HCT116 (cell line): ENCODE results near the gene NELL1. TPM values are rescaled to one million over a fixed set of nuclear protein-coding genes. Genes with fewer than 3 reads are reported as not detected.

ENCODE experiments used
- ATAC-seq: fragments of 200-7000 bp; cut with Tn5 transposase; 2 replicates; pipeline ENCODE4 v1.9.1; 2020; ENCODE audit warnings: mild to moderate bottlenecking, moderate library complexity
- BruUV-seq: library from RNA; stranded (reverse); fragments of 400-500 nt; replicated peaks from 2 replicates; lab custom pipeline; 2021; lab: Mats Ljungman, UMichigan
- CTCF ChIA-PET: fragments of 300-600 bp; sonication (Branson Sonifier 250); formaldehyde crosslinking; loops from one replicate; lab custom pipeline; 2021; ENCODE audit warnings: antibody characterized with exemption; lab: Charles Lee
- POLR2A ChIA-PET: fragments of 300-600, 350-600 bp; sonication (Branson Sonifier 250); formaldehyde crosslinking; loops from one replicate; lab custom pipeline; 2021; ENCODE audit warnings: antibody characterized with exemption; lab: Charles Lee
- RAD21 ChIA-PET, 2 experiments: fragments of 300-600 bp; sonication (Branson Sonifier 250); formaldehyde crosslinking; loops; one replicate each; lab custom pipeline; 2023; ENCODE audit warnings: low total read pairs in 2 of 2; ENCODE audit not compliant: uncharacterized antibody in 2 of 2, unreplicated experiment in 2 of 2, low non-redundant PET in 1 of 2; lab: Charles Lee
- DNase-seq: peaks from one replicate; pipeline ENCODE4 v3.0.0-alpha.2; 2010; ENCODE audit warnings: low read depth, low spot score
- H2AFZ ChIP-seq: fragments of 200-600 bp; shearing (Covaris generic), sonication (generic); 2 replicates; pipeline ENCODE4 v1.6.1; 2017; ENCODE audit warnings: low read depth, mixed run types, mixed read lengths, antibody characterized with exemption, low read length; ENCODE audit not compliant: poor library complexity, severe bottlenecking
- H3K27ac ChIP-seq: 2 replicates; pipeline ENCODE4 v1.5.1; 2012; ENCODE audit warnings: low read depth, low read length
- H3K27me3 ChIP-seq: fragments of 200-600 bp; sonication (generic); 2 replicates; pipeline ENCODE4 v1.6.1; 2016; ENCODE audit warnings: mixed run types, low read length, mixed read lengths; ENCODE audit not compliant: insufficient read depth
- H3K36me3 ChIP-seq, 2 experiments: fragments of 200-500 bp in 1 of 2; fragments of 200-600 bp in 1 of 2; sonication (Bioruptor generic) in 1 of 2; sonication (generic) in 1 of 2; 2 replicates each; pipeline versions ENCODE4 v1.5.1 to v1.6.1; 2014 to 2016; ENCODE audit warnings: low read length in 2 of 2, inconsistent platforms in 1 of 2, mixed read lengths in 1 of 2, mixed run types in 1 of 2; ENCODE audit not compliant: insufficient read depth in 2 of 2, control insufficient read depth in 1 of 2
- H3K4me1 ChIP-seq, 2 experiments: fragments of 200-600 bp in 1 of 2; sonication (generic) in 1 of 2; 2 replicates each; pipeline versions ENCODE4 v1.5.1 to v1.6.1; 2012 to 2017; ENCODE audit warnings: low read length in 2 of 2, inconsistent platforms in 1 of 2, mild to moderate bottlenecking in 1 of 2, mixed read lengths in 1 of 2, mixed run types in 1 of 2, moderate library complexity in 1 of 2; ENCODE audit not compliant: insufficient read depth in 2 of 2, control insufficient read depth in 1 of 2
- H3K4me2 ChIP-seq: fragments of 200-600 bp; sonication (generic); 2 replicates; pipeline ENCODE4 v1.6.1; 2017; ENCODE audit warnings: mixed run types, low read length, mixed read lengths
- H3K4me3 ChIP-seq, 2 experiments: fragments of 200-600 bp in 1 of 2; sonication (generic) in 1 of 2; replicated peaks in 1 of 2; 2 replicates each; pipeline ENCODE4 v1.5.1; 2011 to 2016; ENCODE audit warnings: low read length in 2 of 2, control low read depth in 1 of 2, low read depth in 1 of 2, mild to moderate bottlenecking in 1 of 2, mixed read lengths in 1 of 2, mixed run types in 1 of 2
- H3K79me2 ChIP-seq: fragments of 200-600 bp; sonication (generic); 2 replicates; pipeline ENCODE4 v1.6.1; 2017; ENCODE audit warnings: mild to moderate bottlenecking, mixed run types, low read length, moderate library complexity, mixed read lengths; ENCODE audit not compliant: insufficient read depth
- H3K9ac ChIP-seq: fragments of 200-600 bp; sonication (generic); 2 replicates; pipeline ENCODE4 v1.6.1; 2016; ENCODE audit warnings: low read length, mixed read lengths
- H3K9me2 ChIP-seq: fragments of 200-600 bp; sonication (generic), shearing (Covaris generic); 2 replicates; pipeline ENCODE4 v1.6.1; 2017; ENCODE audit warnings: mixed run types, mild to moderate bottlenecking, moderate library complexity; ENCODE audit not compliant: insufficient read depth
- H3K9me3 ChIP-seq, 2 experiments: fragments of 200-500 bp in 1 of 2; fragments of 200-600 bp in 1 of 2; sonication (Bioruptor generic) in 1 of 2; sonication (generic) in 1 of 2; 2 replicates each; pipeline ENCODE4 v1.6.1; 2014 to 2017; ENCODE audit warnings: low read length in 2 of 2, mixed read lengths in 2 of 2, inconsistent platforms in 1 of 2, low read depth in 1 of 2, mild to moderate bottlenecking in 1 of 2, mixed run types in 1 of 2, moderate library complexity in 1 of 2; ENCODE audit not compliant: control insufficient read depth in 1 of 2, insufficient read depth in 1 of 2
- H4K20me1 ChIP-seq: fragments of 200-600 bp; sonication (generic), shearing (Covaris generic); 2 replicates; pipeline ENCODE4 v1.6.1; 2017; ENCODE audit warnings: mixed run types, mild to moderate bottlenecking, moderate library complexity; ENCODE audit not compliant: insufficient read depth
- CEBPB ChIP-seq: IDR thresholded peaks from 2 replicates; pipeline ENCODE4 v1.6.1; 2012; ENCODE audit warnings: low read depth
- CTCF ChIP-seq, 3 experiments: fragments of 200-600 bp in 1 of 3; sonication (generic) in 1 of 3; IDR thresholded peaks in 2 of 3; conservative IDR thresholded peaks in 1 of 3; 2 replicates each; pipeline ENCODE4 v1.5.1; 2012 to 2017; ENCODE audit warnings: low read depth in 2 of 3, low read length in 2 of 3, antibody characterized with exemption in 1 of 3, borderline replicate concordance in 1 of 3, control low read depth in 1 of 3, mild to moderate bottlenecking in 1 of 3, mixed read lengths in 1 of 3, mixed run types in 1 of 3, moderate library complexity in 1 of 3; ENCODE audit not compliant: insufficient read depth in 1 of 3
- EGR1 ChIP-seq: IDR thresholded peaks from 2 replicates; pipeline ENCODE4 v1.6.1; 2012; ENCODE audit warnings: low read depth
- ELF1 ChIP-seq: IDR thresholded peaks from 2 replicates; pipeline ENCODE4 v1.6.1; 2012; ENCODE audit warnings: low read depth, borderline replicate concordance
- MAX ChIP-seq: IDR thresholded peaks from 2 replicates; pipeline ENCODE4 v1.6.1; 2012
- POLR2A ChIP-seq: IDR thresholded peaks from 2 replicates; pipeline ENCODE4 v1.7.0; 2011; ENCODE audit warnings: borderline replicate concordance; ENCODE audit not compliant: insufficient read depth, insufficient read length; ENCODE audit errors: extremely low read depth
- POLR2AphosphoS5 ChIP-seq: IDR thresholded peaks from 2 replicates; pipeline ENCODE4 v1.6.1; 2011; ENCODE audit warnings: mild to moderate bottlenecking, low read depth, low read length, moderate library complexity
- REST ChIP-seq: IDR thresholded peaks from 2 replicates; pipeline ENCODE4 v1.6.1; 2012; ENCODE audit warnings: low read depth
- SIN3A ChIP-seq: IDR thresholded peaks from 2 replicates; pipeline ENCODE4 v1.6.1; 2012; ENCODE audit warnings: low read depth
- SP1 ChIP-seq: IDR thresholded peaks from 2 replicates; pipeline ENCODE4 v1.6.1; 2012; ENCODE audit warnings: low read depth
- TCF7L2 ChIP-seq: IDR thresholded peaks from 2 replicates; pipeline ENCODE4 v1.7.0; 2011; ENCODE audit warnings: borderline replicate concordance, inconsistent platforms; ENCODE audit not compliant: insufficient read depth, insufficient read length; ENCODE audit errors: extremely low read depth
- YY1 ChIP-seq: IDR thresholded peaks from 2 replicates; pipeline ENCODE4 v1.6.1; 2011; ENCODE audit warnings: low read length, low read depth, moderate library complexity, mild to moderate bottlenecking; ENCODE audit not compliant: insufficient replicate concordance; ENCODE audit errors: extremely low read depth
- ZBTB33 ChIP-seq: IDR thresholded peaks from 2 replicates; pipeline ENCODE4 v1.6.1; 2011; ENCODE audit warnings: mild to moderate bottlenecking, low read length, moderate library complexity; ENCODE audit not compliant: insufficient replicate concordance; ENCODE audit errors: extremely low read depth
- ZFX ChIP-seq: fragments of 450-650 bp; IDR thresholded peaks from 2 replicates; pipeline ENCODE4 v1.6.1; 2017
- ZNF274 ChIP-seq: fragments of 200-500 bp; sonication (Bioruptor generic); IDR thresholded peaks from 2 replicates; pipeline ENCODE4 v1.6.1; 2014; ENCODE audit warnings: mild to moderate bottlenecking, low read depth, low read length, inconsistent platforms
- intact Hi-C: fragments of 100-400 bp; cut with micrococcal nuclease; formaldehyde crosslinking; loops from 2 replicates; pipeline ENCODE4 v1.10.0; 2022
- total RNA-seq: library from RNA; stranded (reverse); gene quantifications from one replicate; pipeline ENCODE4 v1.2.1, GENCODE V29; 2021; ENCODE audit not compliant: unreplicated experiment
- TF ChIP-seq, protein P1 (sequence below): IDR thresholded peaks from 2 replicates; pipeline ENCODE4 v1.6.1; 2012

Gene NELL1
- total RNA-seq, 1 experiment from 2014 or later, result not detected

DNA sequence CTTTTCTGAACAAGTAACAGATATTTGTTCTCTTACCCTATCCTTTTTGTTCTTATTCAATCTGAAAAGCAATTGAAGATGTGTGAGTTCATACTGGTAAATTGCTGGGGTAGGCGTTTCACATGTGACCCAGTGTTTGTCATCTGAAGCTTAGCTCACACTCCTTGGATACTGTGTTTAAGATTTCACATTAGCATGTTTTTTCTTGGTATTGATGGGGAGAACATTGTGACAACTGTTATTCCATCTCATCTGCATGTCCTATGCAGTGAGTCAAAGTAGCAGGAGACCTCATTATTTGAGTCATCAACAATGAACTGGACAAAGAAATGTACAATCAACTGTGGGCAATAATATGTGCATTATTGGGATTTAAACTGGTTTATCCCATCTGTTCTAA is 831.9 kb downstream of the NELL1 start:
- ChIA-PET RAD21 (no interaction called here), CTCF (no interaction called here), POLR2A (no interaction called here)
- H3K27ac ChIP-seq, result no peak overlapping the region
- no peak overlapping the region for H3K4me2 ChIP-seq
- no peak overlapping the region for H3K4me3 ChIP-seq
- H3K27me3 ChIP-seq, result no peaks in the 10 kb centered on the region
- DNase-seq (no peak), ATAC-seq (no peak)
- no peaks in the 10 kb centered on the region for H4K20me1 ChIP-seq
- no TSS peak for BruUV-seq
- H3K9ac ChIP-seq, result no peak overlapping the region
- H3K79me2 ChIP-seq, result no peaks in the 10 kb centered on the region
- intact Hi-C loops, result no loop called here
- peaks cover 3 to 8% of the 10 kb centered on the region in 2 experiments; a peak in 2 of 4 replicates for H3K9me3 ChIP-seq
- no peaks in the 10 kb centered on the region for H3K4me1 ChIP-seq
- H2AFZ ChIP-seq, result no peak overlapping the region
- no peaks in the 10 kb centered on the region for H3K36me3 ChIP-seq
- H3K9me2 ChIP-seq, result no peaks in the 10 kb centered on the region
- TF ChIP-seq ZFX (no peak), MAX (no peak), ZNF274 (no peak), POLR2AphosphoS5 (no peak), YY1 (no peak), REST (no peak), ELF1 (no peak), SIN3A (no peak), CEBPB (no peak), SP1 (no peak), ZBTB33 (no peak), CTCF (IDR thresholded peaks at IDR 0.05 in 2 of 3, conservative IDR thresholded peaks at IDR 0.05 in 1 of 3; ENCODE audit: borderline replicate concordance in 1 of 3, insufficient read depth in 1 of 3, low read depth in 2 of 3, low read length in 2 of 3) (no peak), TCF7L2 (no peak), EGR1 (no peak), POLR2A (no peak)
- TF ChIP-seq, protein P1, sequence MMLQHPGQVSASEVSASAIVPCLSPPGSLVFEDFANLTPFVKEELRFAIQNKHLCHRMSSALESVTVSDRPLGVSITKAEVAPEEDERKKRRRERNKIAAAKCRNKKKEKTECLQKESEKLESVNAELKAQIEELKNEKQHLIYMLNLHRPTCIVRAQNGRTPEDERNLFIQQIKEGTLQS, result no peak
